ENCODE results near the gene RNU6-8.

DNA sequence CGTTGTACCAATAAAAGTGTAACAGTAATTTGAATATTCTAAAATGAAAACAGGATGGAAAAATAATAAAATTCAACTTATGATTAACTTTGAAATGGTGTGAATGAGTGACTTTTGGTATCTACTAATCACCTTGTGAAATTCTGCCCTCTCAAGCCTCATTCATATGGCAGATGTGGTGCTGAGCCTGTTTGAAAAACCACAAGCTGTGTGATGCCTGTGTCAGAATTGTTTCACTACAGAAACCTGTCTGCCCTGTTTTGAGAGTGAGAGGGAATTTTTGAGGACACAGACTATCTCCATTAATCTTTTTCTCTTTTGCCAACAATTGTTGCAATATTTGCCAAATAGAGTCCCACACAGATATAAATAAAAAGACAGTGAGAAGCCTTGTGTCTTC, 5.2 kb downstream of the RNU6-8 start:
- TF ChIP-seq, protein P1, sequence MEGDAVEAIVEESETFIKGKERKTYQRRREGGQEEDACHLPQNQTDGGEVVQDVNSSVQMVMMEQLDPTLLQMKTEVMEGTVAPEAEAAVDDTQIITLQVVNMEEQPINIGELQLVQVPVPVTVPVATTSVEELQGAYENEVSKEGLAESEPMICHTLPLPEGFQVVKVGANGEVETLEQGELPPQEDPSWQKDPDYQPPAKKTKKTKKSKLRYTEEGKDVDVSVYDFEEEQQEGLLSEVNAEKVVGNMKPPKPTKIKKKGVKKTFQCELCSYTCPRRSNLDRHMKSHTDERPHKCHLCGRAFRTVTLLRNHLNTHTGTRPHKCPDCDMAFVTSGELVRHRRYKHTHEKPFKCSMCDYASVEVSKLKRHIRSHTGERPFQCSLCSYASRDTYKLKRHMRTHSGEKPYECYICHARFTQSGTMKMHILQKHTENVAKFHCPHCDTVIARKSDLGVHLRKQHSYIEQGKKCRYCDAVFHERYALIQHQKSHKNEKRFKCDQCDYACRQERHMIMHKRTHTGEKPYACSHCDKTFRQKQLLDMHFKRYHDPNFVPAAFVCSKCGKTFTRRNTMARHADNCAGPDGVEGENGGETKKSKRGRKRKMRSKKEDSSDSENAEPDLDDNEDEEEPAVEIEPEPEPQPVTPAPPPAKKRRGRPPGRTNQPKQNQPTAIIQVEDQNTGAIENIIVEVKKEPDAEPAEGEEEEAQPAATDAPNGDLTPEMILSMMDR (IDR thresholded peaks at IDR 0.05), result no peak
- TF ChIP-seq EZH2 (IDR thresholded peaks at IDR 0.05; ENCODE audit: borderline replicate concordance, insufficient read depth, low read depth, low read length, poor library complexity, severe bottlenecking), result no peak
